Heart left ventricle (tissue), 13 donors: ENCODE measurements around the gene SHISAL2A.

Experiments used
- CTCF ChIP-seq, 12 donors: fragments of 200-600 bp; sonication (generic) in 4 of 12; IDR thresholded peaks; one replicate each; pipeline versions ENCODE4 v1.5.0 to v1.8.0; 2018 to 2022; ENCODE audit warnings: antibody characterized with exemption in 12 of 12, mild to moderate bottlenecking in 5 of 12
- POLR2A ChIP-seq, 2 donors: fragments of 450-650 bp; IDR thresholded peaks; one replicate each; pipeline ENCODE4 v1.6.1; 2017; ENCODE audit warnings: antibody characterized with exemption in 2 of 2, mild to moderate bottlenecking in 2 of 2, moderate library complexity in 2 of 2
- donor health status: ischemic (EF 13 %, LVEDD 7.1; RV severe dilation, severe dysfunction).
- donor health status: DM: no; HTN: yes; CAD: no.
- donor health status: DM: no; HTN: no; CAD: no.
- donor health status: ischemic (EF 25% LVEDD 6.9; RV normal size, moderate dysfunction).
- donor health status: ischemic (EF 25% LVEDD 5.7; RV mildly dilated, moderate dysfunction).
- donor health status: ischemic (EF 35%, LVEDD 5.7; RV mildly dilated, moderate dysfunction).
- donor health status: nonischemic (EF 11% LVEDD 7.7; RV severe dilation, severe dysfunction).
- donor health status: DM: yes; HTN: yes; CAD: no.
- donor health status: PGD.
- donor health status: ischemic (EF 29% LVEDD 5.4; RV normal size, mild dysfunction).
- donor health status: nonischemic (EF 23%, LVEDD 6.1; RV moderate dilation, normal function).

DNA sequence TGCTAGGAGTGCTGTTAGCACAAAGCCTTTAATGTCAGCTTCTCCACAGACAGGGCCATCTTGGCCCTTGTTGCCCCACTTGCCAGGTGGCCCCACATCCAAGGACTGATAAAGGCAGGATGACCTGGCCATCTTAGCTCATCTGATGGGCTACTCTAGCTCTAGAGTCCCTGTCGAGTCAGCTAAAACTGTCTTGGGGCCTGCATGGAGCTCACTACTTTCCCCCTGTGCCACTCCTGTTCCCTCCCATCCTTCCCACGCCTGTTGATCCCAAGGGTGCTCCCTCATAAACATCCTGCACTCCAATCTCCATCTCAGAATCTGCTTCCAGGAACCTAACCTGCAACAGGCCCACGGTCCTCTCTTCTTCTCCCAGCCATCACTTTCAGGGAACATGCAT, 31.4 kb upstream of the SHISAL2A start:
- TF ChIP-seq CTCF (IDR thresholded peaks at IDR 0.05), result no peak
- no peak for TF ChIP-seq POLR2A (IDR thresholded peaks at IDR 0.05)
